VCaP (cell line): Measurements from ENCODE around the gene SERPINB2.
"Not testable (repeated sequence)": the region's sequence is repeated elsewhere in the genome, so short reads cannot be mapped to it uniquely, and the experiment has no call there.

Source experiments
- H3K27ac ChIP-seq: fragments of 450-650 bp; 2 replicates; pipeline ENCODE4 v1.5.1; 2017
- TF ChIP-seq, protein P1 (sequence below): fragments of 450-650 bp; conservative IDR thresholded peaks from 2 replicates; pipeline ENCODE4 v1.5.1; 2017; ENCODE audit warnings: mild to moderate bottlenecking, moderate library complexity

SERPINB2 gene

DNA sequence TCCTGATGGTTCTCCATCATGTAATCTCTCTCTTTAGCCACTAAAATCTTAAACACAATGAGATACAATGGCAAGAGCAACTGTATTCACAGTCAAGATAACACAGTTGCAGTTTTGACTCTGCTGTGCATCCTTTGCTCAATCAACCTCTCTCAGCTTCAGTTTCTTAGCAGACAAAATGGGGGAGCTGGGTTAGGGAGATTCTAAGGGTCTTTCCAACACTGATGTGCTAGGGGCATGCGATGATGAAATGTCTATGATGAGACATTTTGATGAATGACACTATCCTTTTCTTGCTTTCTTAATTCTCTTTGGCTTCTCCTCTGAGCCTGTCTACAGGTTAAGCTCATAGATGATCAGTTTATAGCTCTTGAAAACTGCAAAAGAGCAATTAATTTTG, 21.4 kb downstream of the SERPINB2 start:
- TF ChIP-seq, protein P1, sequence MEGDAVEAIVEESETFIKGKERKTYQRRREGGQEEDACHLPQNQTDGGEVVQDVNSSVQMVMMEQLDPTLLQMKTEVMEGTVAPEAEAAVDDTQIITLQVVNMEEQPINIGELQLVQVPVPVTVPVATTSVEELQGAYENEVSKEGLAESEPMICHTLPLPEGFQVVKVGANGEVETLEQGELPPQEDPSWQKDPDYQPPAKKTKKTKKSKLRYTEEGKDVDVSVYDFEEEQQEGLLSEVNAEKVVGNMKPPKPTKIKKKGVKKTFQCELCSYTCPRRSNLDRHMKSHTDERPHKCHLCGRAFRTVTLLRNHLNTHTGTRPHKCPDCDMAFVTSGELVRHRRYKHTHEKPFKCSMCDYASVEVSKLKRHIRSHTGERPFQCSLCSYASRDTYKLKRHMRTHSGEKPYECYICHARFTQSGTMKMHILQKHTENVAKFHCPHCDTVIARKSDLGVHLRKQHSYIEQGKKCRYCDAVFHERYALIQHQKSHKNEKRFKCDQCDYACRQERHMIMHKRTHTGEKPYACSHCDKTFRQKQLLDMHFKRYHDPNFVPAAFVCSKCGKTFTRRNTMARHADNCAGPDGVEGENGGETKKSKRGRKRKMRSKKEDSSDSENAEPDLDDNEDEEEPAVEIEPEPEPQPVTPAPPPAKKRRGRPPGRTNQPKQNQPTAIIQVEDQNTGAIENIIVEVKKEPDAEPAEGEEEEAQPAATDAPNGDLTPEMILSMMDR: no peak
- no peak overlapping the region for H3K27ac ChIP-seq

- H3K27ac ChIP-seq: no peak overlapping the region
- TF ChIP-seq, protein P1: no peak
Observed at GRCh38 chr18:63909870-63910269, 22.4 kb downstream of the SERPINB2 start.

DNA sequence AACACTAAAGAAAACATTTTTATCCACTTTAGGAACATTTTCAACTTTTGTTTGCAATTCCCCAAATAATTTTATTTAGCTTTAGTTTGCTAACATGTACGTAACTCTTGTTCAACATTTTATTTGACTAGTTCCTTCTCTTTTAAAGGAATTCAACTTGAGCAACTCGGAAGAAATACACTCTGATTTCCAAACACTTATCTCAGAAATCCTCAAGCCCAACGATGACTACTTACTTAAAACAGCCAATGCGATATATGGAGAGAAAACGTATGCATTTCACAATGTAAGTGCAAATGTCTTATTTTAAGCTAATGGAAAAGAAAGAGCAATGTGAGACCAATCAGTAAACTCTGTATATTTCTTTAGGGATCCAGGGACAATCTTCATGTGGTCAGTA, 30.3 kb downstream of the SERPINB2 start:
- TF ChIP-seq, protein P1: no peak
- no peak overlapping the region for H3K27ac ChIP-seq

DNA sequence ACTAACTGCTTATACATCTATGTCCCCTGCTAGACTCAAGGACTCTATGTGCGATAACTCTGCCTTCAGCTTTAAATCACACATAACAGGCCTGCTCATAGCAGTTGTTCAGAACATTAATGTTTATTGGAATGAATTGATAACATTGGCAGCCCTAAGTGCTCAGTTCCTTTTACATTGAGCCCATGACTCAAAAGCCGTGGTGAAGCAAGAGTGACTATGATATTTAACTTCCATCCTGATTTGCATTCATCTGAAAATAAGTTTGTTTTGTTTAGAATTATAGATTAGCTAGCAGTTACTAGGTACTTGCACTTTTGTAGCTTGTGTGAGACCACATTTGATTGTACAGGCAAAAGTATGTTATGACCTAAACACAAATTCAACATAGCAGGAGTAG, 34.5 kb downstream of the SERPINB2 start:
- H3K27ac ChIP-seq: no peak overlapping the region
- TF ChIP-seq, protein P1: no peak

DNA sequence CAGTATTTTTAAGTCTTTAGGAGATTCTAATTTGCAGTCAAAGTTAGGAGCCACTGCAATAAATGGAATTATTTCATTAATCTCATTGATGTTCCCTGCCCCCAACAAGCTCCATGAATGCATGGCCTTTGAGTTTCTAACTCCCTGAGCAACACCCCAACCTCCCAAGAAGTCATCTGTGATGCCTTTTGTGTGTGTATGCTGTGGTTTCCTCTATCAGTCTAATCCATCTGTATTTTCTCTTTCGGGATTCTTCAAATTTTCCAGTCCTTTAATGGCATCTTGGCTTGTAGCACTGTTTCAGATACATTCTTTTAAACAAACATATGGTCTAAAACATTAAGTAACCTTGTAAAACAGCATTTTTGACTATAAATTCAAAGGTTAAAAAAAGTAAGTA, 37.0 kb downstream of the SERPINB2 start:
- TF ChIP-seq, protein P1: no peak

DNA sequence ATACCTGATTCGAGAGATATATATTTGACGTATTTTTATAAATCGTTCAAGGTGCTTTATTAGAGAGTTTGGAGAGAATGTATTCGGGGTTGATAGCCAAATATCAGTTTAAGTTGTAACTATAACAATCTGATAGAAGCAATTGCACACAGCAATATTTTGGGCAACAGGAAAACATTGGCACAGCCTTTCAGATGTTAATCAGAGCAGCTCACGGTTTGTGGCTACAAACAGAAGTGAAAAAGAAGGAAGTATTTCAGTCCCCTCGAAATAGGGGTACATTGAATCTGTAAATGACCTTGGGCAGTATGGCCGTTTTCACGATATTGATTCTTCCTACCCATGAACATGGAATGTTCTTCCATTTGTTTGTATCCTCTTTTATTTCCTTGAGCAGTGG, 40.8 kb downstream of the SERPINB2 start:
- TF ChIP-seq, protein P1: no peak

More for the DNA sequence above, 37.0 kb downstream of the SERPINB2 start:
- H3K27ac ChIP-seq: no peak overlapping the region

GRCh38 chr18:63929369-63929768, 41.9 kb downstream of the SERPINB2 start:
- not testable (repeated sequence) for H3K27ac ChIP-seq

More for the DNA sequence above, 40.8 kb downstream of the SERPINB2 start:
- no peak overlapping the region for H3K27ac ChIP-seq

DNA sequence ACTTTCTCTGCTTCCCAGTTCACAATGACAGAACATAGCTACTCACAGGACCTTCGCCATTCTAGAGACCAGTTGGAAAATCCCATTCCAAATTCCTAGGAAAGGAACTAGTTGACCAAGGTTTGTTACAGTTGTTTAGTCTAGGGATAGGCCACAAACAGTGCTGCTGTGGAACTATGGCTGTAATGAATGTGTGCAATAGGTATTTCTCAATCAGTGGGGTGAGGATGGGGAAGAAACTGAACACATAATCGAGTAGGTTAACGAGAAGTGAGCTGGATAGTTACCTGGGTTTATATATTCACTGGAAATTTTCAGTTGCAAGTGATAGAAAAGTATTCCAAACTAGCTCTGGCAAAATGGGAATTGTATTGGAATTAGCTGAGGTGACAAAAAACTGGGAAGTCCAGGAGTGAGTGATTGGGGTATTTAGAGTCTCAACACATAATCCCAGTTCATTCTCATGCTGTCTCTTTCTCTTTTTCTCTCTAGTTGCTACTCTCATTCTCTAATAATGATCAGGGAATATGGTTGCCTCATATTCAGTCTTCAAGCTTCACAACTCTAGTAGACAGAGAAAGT, 43.4 kb downstream of the SERPINB2 start:
- TF ChIP-seq, protein P1: no peak
- no peak overlapping the region for H3K27ac ChIP-seq
